GM19372 (cell line): Measurements from ENCODE around the gene PRPF40B.

Experiments used
- ATAC-seq: cut with Tn5 transposase; IDR thresholded peaks from one replicate; pipeline ENCODE4 v1.9.1; 2021; ENCODE audit warnings: mild to moderate bottlenecking, low read depth, moderate library complexity; ENCODE audit not compliant: unreplicated experiment

The PRPF40B gene

DNA sequence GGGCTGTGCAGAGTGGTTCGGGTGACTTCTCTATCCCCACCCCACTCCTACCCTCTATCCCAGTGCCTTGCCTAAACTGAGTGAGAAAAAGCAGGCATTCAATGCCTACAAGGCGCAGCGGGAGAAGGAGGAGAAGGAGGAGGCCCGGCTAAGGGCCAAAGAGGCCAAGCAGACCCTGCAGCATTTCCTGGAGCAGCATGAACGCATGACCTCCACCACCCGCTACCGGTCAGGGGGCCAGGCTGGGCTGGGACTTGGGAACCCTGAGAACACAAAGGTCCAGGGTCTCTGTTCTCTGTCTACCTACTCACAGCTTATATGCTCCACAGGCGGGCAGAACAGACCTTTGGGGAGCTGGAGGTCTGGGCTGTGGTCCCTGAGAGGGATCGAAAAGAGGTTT is 11.7 kb downstream of the PRPF40B start:
- ATAC-seq: no peak

DNA sequence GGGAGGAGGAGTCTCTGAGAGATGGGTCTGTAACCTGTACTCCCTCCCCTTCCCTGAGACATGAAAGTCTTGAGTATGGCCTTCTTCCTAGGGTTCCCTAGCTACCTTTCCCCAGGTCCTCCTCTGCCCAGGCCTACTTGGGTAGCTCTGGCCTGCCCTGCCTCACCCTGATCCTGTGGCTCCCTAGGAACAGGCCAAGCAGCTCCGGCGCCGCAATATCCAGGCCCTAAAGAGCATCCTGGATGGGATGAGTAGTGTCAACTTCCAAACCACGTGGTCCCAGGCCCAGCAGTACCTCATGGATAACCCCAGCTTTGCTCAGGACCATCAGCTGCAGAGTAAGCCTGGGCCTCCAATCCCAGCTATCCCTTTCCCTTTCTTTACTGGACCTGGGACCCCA is 12.3 kb downstream of the PRPF40B start:
- no peak for ATAC-seq

DNA sequence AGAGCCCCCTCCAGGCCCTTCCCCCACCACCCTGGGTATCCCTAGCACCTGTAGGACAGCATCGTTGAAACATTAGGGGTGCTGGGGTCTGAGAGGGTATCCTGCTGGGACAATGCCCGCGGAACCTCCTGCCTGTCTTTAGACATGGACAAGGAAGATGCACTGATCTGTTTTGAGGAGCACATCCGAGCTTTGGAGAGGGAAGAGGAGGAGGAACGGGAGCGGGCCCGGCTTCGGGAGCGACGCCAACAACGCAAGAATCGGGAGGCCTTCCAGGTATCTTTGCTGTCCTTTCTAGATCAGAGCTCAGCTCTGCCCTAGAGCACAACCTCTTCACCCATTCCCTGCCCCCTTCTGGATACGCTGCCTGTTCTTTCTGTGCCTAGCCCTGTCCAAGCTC is 13.2 kb downstream of the PRPF40B start:
- no peak for ATAC-seq

DNA sequence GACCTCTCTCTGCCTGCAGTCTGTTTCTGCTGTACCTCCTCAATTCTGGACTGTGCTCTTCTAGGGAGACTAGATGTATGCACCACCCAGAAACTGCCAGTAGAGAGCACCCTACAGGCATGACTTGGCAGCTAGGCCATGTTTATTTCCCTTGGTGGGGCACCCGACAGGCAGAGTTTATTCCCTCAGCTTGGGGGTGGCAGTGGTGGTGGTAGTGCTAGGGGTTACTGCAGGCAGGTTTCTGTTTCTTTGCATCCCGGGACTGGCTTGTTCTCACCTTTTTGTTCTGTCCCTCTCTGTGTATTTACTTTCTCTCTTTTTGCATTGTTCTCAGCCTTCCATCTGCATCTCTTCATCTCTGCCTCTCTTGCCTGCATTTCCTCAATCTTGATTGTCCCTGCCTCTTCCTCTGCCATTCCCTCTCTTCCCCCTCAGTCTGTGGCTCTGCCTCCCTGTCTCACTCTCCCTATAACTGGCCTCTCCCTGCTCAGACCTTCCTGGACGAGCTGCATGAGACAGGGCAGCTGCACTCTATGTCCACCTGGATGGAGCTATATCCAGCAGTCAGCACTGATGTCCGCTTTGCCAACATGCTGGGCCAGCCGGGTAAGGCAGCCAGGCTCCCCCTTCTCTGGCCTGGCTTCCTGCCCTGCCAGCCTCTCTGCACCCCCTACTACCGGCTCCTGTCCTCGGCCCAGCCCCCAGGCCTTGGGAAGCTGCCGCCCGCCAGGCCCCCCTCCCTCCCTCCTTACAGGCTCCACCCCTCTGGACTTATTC is 13.8 kb downstream of the PRPF40B start:
- ATAC-seq: no peak

DNA sequence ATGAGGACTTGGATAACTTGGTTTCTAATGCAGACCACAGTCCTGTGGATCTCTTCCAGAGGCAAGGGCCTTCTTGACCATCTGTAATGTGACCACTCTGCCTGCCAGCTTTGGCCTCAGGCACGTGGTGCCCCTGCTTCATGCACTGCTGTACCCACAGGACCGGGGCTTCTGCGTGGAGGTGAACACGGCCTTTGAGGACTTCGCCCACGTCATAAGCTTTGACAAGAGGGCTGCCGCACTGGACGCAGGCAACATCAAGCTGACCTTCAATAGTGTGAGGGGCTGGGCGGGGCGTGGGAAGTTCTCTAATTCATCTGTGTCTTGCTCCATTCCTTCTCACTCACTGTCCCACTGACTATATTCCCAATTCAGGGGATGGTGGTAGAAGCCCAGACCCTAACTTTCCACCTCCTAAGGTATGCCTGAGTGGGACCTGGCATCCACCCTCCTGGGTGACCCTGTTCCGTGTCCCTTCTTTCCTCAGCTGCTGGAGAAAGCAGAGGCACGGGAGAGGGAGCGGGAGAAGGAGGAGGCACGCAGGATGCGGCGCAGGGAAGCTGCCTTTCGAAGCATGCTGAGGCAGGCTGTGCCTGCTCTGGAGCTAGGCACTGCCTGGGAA is 18.5 kb downstream of the PRPF40B start:
- no peak for ATAC-seq

DNA sequence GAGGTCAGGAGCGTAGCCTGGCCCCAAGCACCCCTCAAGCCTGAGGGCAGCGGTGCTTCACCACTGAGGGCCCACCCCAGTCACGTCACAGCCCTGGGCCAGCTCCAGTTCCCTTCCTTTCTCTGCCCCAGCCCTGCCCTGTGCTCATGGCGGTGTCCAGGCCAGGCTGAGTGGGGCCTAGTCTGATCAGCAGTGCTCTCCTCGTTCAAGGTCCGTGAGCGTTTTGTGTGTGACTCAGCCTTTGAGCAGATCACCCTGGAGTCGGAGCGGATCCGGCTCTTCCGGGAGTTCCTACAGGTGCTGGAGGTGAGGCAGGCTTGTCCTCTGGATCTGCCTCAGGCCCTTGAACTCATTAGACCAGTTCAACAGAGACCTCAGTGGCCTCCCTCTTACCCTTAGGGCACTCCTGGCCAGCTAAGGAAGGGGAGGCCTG is 19.0 kb downstream of the PRPF40B start:
- ATAC-seq: no peak

DNA sequence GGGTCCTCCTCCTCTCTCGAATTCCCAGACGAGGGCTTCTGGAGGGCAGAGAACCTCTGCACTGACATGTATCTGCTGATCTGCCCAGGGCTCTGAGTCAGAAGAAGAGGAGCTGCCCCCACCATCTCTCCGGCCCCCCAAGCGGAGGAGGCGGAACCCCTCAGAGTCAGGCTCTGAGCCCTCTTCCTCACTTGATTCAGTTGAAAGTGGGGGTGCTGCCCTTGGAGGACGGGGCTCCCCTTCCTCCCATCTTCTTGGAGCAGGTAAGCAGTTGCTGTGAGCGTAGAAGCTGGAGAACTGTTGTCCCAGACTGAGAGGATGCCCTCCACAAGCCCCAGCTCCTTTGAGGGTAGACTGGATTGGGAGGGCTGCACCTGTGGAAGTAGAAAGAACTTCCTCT is 19.8 kb downstream of the PRPF40B start:
- ATAC-seq: no peak

DNA sequence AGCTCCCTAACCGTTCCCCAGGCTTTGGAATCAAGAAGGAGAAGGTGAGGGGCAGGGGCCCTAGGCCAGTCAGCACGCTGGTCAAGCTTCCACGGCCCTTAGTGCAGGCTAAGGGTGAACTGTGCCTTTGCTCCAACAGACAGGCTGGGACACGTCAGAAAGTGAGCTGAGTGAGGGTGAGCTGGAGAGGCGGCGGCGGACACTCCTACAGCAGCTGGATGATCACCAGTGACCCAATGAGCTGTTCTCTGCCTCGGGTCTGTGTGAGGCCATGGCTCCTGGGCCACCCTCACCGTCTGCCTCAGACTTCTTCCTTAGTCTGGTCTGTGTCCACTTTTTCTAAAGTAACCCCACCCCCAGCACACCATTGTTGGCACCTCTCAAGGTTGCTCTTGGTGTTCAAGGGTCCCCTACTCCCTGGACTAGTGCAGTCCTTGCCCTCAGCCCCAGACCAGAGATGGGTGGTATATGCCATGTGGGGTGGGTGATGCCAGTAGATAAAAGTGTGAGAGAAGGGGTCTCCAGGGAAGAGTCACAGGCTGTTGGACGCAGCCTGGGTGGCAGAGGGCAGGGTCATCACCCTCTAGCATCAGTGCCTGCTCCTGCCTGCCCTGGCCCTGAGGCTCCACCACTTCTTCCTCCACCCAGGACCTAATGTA is 20.7 kb downstream of the PRPF40B start:
- ATAC-seq: no peak

DNA sequence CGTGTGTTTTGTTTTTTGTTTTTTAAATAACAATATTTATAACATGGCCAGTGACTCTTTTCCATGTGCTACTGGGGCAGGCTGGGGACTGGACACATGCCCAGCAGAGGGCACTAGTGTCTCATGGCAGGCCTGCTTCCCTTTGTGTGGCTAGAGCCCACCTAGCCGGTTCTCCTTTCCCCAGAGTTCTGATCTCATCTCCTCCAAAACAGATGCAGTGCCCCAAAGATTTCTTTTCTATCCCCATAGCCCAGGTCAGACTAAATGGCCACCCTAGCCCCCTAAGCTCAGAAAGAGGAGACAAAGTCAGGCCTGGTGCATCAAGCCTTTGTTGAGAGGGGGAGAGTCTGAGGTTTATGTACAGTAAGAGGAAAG is 21.2 kb downstream of the PRPF40B start:
- ATAC-seq: no peak

DNA sequence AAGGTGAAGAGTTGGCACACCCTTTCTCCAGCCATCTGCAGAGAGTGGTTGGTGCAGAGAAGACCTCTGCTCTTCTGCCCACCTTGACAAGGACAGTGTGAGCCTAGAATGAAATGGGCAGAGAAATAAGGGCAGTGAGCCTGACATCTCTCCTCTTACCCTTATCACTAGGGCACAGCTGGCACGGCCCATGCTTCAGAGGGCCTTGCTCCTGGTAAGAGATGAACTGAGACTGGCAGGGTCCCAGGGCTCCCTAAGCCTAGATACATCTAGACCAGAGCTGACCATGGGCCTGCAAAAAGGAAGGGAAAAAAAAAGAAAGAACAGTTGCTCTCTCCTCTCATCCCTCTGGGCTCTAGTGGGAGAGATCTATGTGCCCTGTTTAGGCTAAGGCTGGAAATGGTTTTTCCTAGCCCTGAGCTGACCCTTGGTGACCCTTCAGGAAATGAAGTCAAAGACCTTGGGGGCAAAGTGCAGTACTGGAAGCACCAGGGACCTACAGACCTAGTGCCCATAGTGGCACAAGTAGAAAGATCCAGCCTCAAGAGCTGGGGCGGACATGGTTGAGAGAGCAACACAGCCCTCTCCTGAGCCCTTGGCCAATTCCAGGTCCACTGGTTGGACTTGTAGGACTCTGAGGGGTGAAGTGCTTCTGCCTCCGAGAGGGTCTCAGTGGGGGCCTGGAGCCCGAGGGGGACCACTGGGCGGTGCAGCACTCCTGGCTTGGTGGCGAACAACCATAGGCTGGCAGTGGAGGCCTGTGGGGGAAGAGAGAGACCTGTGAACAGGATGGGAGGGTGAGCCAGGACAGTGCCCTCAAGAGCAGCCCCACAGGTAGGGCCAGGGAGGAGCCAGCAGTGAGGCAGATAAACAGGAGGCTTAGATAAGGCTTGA is 22.0 kb downstream of the PRPF40B start:
- ATAC-seq: no peak

DNA sequence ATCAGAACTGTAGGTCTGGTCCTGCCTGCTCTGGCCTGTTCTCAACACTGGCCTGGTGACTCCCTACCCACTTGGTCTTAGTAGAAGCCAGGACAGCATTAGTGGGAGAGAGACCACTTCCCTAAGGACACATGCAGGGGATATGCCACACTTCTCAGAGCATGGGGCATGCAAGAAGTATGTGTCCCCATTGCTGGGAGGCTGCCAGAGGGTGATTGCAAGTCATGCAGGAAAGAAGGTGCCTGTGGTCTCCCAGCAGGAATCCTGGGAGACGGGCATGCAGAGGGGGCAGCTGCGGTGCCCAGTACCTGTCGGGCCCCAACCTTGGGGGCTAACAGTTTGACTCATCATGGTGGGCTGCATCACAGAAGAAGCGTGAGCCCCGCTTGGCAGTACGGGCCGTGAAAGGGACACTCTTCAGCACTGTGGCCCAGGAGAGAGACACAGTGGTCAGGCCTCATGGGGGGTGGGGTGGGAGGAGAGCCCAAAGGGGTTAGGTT is 23.0 kb downstream of the PRPF40B start:
- ATAC-seq: no peak

DNA sequence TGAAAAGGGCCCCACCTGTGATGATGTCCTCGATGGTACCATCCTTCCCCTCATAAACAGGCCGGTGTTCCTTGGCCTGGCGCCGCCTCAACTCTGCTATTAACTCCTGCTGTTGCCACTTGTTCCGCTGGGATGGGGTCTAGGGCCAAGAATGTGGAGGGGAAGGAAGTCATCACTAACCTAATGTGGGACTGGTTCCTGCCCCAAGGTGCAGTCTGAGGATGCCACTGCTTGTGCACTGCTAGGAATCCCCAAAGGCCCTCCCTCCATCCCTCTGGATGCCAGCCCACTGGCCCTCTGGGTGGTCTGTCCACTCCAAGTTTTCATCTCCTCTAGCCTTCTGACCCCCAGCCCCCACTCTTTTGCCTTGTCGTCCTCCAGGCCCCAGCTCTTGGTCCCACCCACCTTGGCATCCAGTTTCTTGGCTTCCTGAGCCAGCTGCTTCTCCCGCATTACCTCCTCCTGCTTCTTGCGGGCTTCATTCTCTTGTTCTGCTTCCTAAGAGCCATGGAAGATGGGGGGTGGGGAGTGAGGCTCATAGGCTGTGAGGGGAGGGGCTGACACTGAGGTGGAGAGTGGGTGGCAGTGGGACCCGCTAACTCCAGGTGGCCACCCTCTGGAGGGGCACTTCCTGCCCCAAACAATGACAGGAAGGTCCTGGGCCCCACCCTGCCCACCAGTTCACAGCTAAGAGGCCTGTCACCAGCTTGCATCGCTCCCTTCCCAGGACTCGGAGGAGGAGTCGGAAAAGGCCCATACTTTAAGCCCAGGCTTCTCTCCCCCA is 23.7 kb downstream of the PRPF40B start:
- no peak for ATAC-seq

DNA sequence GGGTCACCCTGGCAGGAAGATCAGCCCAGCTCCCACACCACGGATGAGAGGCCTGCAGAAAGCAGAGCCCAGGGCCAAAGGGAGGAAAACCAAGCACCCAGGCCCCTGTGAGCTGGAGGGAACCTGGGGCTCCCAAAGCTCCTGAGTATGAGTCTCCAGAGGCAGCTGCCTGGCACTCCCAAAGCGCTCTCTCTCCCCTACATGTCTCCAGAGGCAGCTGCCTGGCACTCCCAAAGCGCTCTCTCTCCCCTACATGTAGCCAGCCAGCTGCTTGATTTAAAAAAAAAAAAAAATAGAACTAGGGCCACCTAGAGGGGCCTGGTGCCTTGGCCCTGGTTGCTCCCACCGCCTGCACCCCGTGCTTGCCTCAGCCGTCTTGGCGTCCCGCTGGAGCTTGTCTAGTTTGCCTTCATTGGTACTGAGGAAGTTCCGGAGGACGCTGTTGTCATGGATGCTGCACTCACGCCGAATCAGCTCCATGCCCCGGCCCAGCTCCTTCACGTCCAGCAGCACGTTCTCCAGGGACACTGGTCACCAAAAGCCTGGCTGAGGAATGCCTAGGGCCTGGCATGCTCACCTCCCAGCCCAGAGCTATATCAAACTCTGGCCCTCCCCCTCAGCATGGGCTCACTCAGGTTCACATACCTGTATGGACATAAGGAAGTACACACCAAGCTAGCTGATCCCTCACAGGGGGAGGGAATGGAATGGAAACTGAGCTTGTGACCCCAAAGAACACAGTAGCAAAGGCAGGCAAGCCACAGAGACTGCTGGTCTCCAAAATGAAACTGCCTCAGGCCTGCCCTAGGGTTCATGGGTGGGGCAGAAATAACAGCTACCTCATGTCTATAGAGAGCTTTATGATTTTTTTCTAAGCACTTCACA is 24.7 kb downstream of the PRPF40B start:
- ATAC-seq: no peak

DNA sequence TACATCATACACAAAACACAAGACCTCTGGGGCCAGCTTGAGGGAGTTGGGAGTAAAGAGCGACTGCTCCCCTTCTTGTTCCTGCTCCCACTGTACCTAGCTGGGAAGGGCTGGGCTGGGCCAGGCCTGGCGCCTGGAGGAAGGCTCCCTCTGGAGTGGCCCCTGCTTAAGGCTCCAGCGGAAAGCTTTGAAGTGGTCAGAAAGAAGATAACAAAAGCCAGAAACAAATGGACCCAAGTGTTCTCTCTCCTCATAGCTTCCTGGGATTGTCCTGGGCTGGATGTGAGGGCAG is 25.3 kb downstream of the PRPF40B start:
- no peak for ATAC-seq

DNA sequence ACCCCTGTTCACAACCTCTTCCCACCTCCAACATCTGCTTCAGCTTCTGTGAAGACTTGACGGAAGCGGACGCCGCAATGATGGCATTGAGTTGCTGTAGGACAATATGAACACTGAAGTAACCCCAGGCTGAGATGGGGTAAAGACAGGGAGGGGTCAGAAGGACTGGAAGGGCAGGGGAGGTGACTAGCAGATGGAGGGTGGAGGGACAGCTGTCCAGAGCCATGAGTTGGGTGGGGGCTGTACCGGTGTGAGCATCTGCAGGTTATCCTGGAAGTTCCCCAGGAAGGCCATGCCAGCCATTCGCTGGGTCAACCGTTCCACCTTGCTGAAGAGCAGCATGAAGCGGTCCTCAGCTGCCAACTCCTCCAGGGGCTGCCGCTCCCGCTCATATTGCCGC is 26.1 kb downstream of the PRPF40B start:
- no peak for ATAC-seq

DNA sequence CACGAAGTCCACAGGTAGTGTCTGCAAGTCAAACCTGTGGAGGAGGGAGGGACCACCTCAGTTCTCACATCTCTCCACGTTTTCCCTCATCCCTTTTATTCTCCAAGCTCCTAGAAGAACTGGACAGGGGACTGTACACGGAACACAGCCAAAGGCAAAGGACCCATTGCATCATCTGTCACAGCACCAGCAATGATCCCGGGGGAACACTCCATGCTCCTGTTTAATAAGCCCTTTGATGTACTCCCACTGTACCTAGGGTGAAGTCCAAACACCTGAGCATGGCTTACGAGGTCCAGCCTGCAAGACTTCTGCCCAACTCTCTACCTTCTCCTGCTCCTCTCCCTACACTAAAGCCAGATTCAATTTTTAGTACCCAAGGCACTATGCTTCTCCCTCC is 26.5 kb downstream of the PRPF40B start:
- ATAC-seq: no peak

DNA sequence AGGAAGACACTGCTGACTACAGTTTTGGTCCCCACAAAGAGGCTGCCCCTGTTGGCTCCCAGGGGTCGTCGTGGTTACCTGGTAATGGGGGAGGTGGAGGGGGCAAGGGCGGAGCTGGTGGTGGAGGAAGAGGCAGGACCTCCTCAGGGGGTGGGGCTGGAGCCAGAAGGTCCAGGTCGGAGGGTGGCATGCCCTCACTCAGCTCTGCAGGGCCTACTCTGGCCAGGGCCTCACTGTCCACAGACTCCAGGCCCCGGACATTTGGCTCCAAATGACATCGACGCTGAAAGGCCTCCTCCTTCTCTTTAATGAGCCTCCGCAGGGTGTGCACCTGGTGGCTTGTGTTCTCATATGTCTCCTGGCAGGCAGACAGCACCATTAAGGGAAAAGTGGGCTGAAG is 28.5 kb downstream of the PRPF40B start:
- ATAC-seq: no peak

DNA sequence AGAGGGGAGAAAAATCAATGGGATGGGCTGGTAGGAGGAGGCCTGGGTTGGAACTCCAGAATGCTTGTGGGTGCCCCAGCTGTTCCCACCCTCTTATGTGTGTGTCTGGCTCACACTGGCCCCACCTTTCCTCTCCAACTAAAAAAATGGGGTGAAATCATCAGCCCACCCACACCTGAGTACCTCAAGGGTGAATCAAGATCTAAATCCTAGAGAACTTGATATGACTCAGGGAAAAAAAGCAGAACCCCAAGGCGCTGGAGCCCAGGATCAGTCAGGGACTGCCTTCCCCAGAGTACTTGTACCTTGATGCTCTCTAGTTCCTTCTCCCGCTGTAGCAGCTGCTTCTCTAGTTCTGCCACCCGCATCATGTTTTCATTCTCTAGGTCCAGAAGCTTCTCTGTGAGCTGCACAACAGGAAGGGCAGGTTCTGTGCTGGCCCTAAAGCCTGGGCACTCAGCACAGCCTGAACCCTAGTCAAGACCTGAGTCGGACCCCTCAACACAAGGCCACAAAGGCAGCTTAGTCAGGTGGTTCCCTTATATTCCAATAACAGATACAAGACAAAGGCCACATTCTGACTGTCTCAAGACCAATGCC is 29.7 kb downstream of the PRPF40B start:
- no peak for ATAC-seq

DNA sequence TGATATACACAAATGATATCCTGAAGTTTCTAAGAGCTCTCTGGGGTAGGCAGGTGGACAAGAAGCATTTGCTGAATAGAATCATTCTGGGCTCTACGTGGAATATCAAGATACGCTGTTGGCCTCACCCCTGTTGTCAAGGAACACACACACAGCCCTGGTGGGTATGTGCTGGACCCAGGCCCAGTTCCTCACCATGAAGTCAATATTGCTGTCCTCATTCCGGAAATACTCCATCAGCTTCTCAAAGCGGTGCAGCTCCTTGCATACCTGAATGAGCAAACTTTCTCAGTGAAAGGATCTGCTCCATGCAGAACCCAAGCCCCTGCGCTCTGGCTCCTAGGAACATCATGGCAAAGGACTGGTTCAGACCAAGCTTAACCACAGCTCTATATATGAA is 31.4 kb downstream of the PRPF40B start:
- no peak for ATAC-seq
